GM23338 (cell line): ENCODE measurements around the gene SRR.

ENCODE experiments used
- EZH2phosphoT487 ChIP-seq: fragments of 200-600 bp; sonication (generic); IDR thresholded peaks from one replicate; pipeline ENCODE4 v1.8.1; 2018; ENCODE audit warnings: antibody characterized with exemption; ENCODE audit not compliant: unreplicated experiment
- POLR2AphosphoS5 ChIP-seq: IDR thresholded peaks from 2 replicates; pipeline ENCODE4 v1.6.1; 2016; ENCODE audit warnings: antibody characterized with exemption, low read depth
- TF ChIP-seq, protein P1 (sequence below), 2 experiments: fragments of 200-600 bp in 1 of 2; sonication (generic) in 1 of 2; conservative IDR thresholded peaks; 2 replicates each; pipeline versions ENCODE4 v1.5.1 to v1.6.1; 2016 to 2017; ENCODE audit warnings: antibody characterized with exemption in 2 of 2, low read depth in 2 of 2, mild to moderate bottlenecking in 2 of 2, moderate library complexity in 1 of 2

DNA sequence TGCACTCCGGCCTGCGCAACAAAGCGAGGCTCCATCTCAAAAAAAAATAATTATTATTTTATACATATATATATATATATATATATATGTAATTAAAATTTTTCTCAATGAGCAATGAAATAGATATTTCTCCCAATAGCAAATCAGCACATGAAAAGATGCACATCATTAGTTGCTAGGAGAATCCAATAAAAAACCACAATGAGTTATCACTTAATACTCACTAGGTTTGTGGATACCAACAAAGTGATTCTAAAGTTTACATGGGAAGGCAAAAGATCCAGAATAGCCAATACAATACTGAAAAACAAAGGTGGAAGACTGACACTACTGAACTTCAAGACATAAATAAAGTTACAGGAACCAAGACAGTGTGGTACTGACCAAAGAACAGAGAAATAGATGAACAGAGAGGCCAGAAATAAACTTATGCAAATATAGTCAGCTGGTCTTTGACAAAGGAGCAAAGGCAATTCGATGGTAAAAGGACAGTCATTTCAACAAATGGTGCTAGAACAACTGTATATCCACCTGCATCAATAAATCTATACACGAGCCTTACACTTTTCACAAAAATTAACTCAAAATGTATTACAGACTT, 13.8 kb upstream of the SRR start:
- TF ChIP-seq POLR2AphosphoS5: no peak
- TF ChIP-seq, protein P1, sequence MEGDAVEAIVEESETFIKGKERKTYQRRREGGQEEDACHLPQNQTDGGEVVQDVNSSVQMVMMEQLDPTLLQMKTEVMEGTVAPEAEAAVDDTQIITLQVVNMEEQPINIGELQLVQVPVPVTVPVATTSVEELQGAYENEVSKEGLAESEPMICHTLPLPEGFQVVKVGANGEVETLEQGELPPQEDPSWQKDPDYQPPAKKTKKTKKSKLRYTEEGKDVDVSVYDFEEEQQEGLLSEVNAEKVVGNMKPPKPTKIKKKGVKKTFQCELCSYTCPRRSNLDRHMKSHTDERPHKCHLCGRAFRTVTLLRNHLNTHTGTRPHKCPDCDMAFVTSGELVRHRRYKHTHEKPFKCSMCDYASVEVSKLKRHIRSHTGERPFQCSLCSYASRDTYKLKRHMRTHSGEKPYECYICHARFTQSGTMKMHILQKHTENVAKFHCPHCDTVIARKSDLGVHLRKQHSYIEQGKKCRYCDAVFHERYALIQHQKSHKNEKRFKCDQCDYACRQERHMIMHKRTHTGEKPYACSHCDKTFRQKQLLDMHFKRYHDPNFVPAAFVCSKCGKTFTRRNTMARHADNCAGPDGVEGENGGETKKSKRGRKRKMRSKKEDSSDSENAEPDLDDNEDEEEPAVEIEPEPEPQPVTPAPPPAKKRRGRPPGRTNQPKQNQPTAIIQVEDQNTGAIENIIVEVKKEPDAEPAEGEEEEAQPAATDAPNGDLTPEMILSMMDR (conservative IDR thresholded peaks at IDR 0.05; ENCODE audit: low read depth in 2 of 2): no peak
- TF ChIP-seq EZH2phosphoT487: no peak
